NB4 (cell line): Measurements from ENCODE around the gene MYMK.

Experiments
- CTCF ChIP-seq: IDR thresholded peaks from one replicate; pipeline ENCODE4 v1.5.1; 2012; ENCODE audit warnings: low read depth, low read length
- MYC ChIP-seq: IDR thresholded peaks from 2 replicates; pipeline ENCODE4 v1.6.1; 2011; ENCODE audit warnings: low read depth, low read length
- POLR2A ChIP-seq: IDR thresholded peaks from 2 replicates; pipeline ENCODE4 v1.6.1; 2011; ENCODE audit warnings: mild to moderate bottlenecking; ENCODE audit not compliant: insufficient read length; ENCODE audit errors: extremely low read depth
- TF ChIP-seq, protein P1 (sequence below): IDR thresholded peaks from 2 replicates; pipeline ENCODE4 v1.6.1; 2011; ENCODE audit warnings: low read depth, low read length

DNA sequence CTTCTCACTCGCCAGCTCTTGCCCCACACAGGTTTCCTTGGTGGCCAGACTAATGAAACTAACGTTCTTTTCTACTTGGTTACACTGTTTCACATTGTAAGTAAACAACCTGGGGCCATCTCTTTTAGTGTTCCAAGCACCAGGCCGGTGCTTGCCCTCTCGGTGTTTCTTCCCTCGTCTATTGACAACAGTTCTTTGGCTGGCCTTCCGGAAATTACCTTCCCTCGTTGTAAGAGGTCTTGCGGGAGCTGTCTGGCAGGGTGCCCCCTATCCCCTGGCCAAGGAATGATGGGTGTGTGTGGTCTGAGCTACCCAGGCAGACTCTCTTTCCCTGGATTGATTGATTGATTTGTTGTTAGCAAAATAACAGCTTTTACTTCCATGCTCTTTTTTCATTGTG is 918 bp upstream of the MYMK start:
- TF ChIP-seq CTCF (no peak), POLR2A (no peak), MYC (no peak)
- TF ChIP-seq, protein P1, sequence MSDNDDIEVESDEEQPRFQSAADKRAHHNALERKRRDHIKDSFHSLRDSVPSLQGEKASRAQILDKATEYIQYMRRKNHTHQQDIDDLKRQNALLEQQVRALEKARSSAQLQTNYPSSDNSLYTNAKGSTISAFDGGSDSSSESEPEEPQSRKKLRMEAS = no peak
